SK-N-SH treated with all-trans-retinoic acid at 6 μM for 48 hours (cell line): ENCODE data around the gene NCAPG2.
"Not testable (repeated sequence)": the region's sequence is repeated elsewhere in the genome, so short reads cannot be mapped to it uniquely, and the experiment has no call there.

Experiments used
- GLIS3 ChIP-seq: fragments of 250-450 bp; sonication (Bioruptor Pico); IDR thresholded peaks from 2 replicates; pipeline ENCODE4 v1.5.0; 2020; ENCODE audit warnings: mild to moderate bottlenecking, moderate library complexity
- ZNF565 ChIP-seq: fragments of 450-650 bp; formaldehyde crosslinking; conservative IDR thresholded peaks from 2 replicates; pipeline ENCODE4 v1.5.0; 2020; ENCODE audit warnings: low read depth, mild to moderate bottlenecking, moderate library complexity
- TF ChIP-seq, protein P1 (sequence below): fragments of 250-450 bp; sonication (Bioruptor Pico); IDR thresholded peaks from 2 replicates; pipeline ENCODE4 v1.8.0; 2021; ENCODE audit warnings: low read depth, mild to moderate bottlenecking, moderate library complexity, borderline replicate concordance

DNA sequence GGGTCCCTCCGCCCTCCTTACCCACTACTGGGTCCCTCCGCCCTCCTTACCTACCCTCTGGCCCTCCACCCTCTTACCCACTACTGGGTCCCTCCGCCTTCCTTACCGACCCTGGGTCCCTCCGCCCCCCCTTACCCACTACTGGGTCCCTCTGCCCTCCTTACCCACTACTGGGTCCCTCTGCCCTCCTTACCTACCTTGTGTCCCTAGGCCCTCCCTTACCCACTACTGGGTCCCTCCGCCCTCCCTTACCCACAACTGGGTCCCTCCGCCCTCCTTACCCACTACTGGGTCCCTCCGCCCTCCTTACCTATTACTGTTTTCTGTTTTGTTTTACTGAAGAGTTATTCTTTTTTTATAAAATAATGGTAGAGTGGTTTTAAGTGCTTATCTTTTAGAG, 36.5 kb downstream of the NCAPG2 start:
- not testable (repeated sequence) for TF ChIP-seq GLIS3, ZNF565 (CRISPR knock-in tag)
- TF ChIP-seq, protein P1, sequence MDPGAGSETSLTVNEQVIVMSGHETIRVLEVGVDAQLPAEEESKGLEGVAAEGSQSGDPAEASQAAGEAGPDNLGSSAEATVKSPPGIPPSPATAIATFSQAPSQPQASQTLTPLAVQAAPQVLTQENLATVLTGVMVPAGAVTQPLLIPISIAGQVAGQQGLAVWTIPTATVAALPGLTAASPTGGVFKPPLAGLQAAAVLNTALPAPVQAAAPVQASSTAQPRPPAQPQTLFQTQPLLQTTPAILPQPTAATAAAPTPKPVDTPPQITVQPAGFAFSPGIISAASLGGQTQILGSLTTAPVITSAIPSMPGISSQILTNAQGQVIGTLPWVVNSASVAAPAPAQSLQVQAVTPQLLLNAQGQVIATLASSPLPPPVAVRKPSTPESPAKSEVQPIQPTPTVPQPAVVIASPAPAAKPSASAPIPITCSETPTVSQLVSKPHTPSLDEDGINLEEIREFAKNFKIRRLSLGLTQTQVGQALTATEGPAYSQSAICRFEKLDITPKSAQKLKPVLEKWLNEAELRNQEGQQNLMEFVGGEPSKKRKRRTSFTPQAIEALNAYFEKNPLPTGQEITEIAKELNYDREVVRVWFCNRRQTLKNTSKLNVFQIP (CRISPR knock-in tag), result not testable (repeated sequence)
